NCI-H2196 (cell line): ENCODE data around the gene GGT6.

Experiments
- DNase-seq: peaks from one replicate; lab custom pipeline; 2025; ENCODE audit not compliant: unreplicated experiment; lab: John Stamatoyannopoulos, UW

Gene GGT6

GRCh38 chr17:4507361-4508111 is 52.8 kb downstream of the GGT6 start:
- no peak for DNase-seq
